Cerebellar nuclear complex (tissue), 1 donor: Measurements from ENCODE around the gene DRC3.
A peak's percentile ranks its signal among the peaks of the same experiment; 100 is the strongest.
"Not testable (repeated sequence)": the region's sequence is repeated elsewhere in the genome, so short reads cannot be mapped to it uniquely, and the experiment has no call there.

ENCODE experiments used
- DNase-seq, 2 experiments: peaks; one replicate each; lab custom pipeline; 2025; lab: John Stamatoyannopoulos, UW

The DRC3 gene

GRCh38 chr17:17941015-17941414, 31.6 kb upstream of the DRC3 start:
- no peak for DNase-seq

- DNase-seq, result no peak
Measured at GRCh38 chr17:17942846-17943245, 29.8 kb upstream of the DRC3 start.

- DNase-seq, result no peak
Measured at GRCh38 chr17:17943281-17943984, 29.2 kb upstream of the DRC3 start.

- DNase-seq, result no peak
Measured at GRCh38 chr17:17944242-17944641, 28.4 kb upstream of the DRC3 start.

GRCh38 chr17:17944743-17945142, 27.9 kb upstream of the DRC3 start:
- peak in 1 of 2 experiments; percentile 8 for DNase-seq

- DNase-seq, result no peak
Measured at GRCh38 chr17:17946093-17946492, 26.6 kb upstream of the DRC3 start.

GRCh38 chr17:17947309-17947708, 25.4 kb upstream of the DRC3 start:
- no peak for DNase-seq

- DNase-seq, result no peak
Measured at GRCh38 chr17:17947966-17948365, 24.7 kb upstream of the DRC3 start.

- no peak for DNase-seq
Measured at GRCh38 chr17:17950347-17950746, 22.3 kb upstream of the DRC3 start.

GRCh38 chr17:17950806-17951205, 21.9 kb upstream of the DRC3 start:
- no peak for DNase-seq

- DNase-seq, result no peak
Measured at GRCh38 chr17:17951524-17951923, 21.1 kb upstream of the DRC3 start.

GRCh38 chr17:17952691-17953090, 20.0 kb upstream of the DRC3 start:
- DNase-seq, result no peak

GRCh38 chr17:17954079-17954478, 18.6 kb upstream of the DRC3 start:
- no peak for DNase-seq

- DNase-seq, result not testable (repeated sequence)
Measured at GRCh38 chr17:17955790-17956341, 16.8 kb upstream of the DRC3 start.

GRCh38 chr17:17957584-17957916, 15.1 kb upstream of the DRC3 start:
- no peak for DNase-seq

GRCh38 chr17:17958982-17959381, 13.7 kb upstream of the DRC3 start:
- DNase-seq, result no peak

- no peak for DNase-seq
Measured at GRCh38 chr17:17959520-17960361, 12.9 kb upstream of the DRC3 start.

GRCh38 chr17:17960500-17961030, 12.1 kb upstream of the DRC3 start:
- no peak for DNase-seq

GRCh38 chr17:17963066-17963465, 9.6 kb upstream of the DRC3 start:
- DNase-seq, result no peak

GRCh38 chr17:17963694-17964436, 8.8 kb upstream of the DRC3 start:
- no peak for DNase-seq

GRCh38 chr17:17964710-17965109, 8.0 kb upstream of the DRC3 start:
- no peak for DNase-seq

GRCh38 chr17:17965152-17965721, 7.4 kb upstream of the DRC3 start:
- DNase-seq, result no peak
